ENCODE data around the gene DOCK4.

GRCh38 chr7:112135815-112136214 is 70.4 kb downstream of the DOCK4 start:
- TF ChIP-seq, protein P1, sequence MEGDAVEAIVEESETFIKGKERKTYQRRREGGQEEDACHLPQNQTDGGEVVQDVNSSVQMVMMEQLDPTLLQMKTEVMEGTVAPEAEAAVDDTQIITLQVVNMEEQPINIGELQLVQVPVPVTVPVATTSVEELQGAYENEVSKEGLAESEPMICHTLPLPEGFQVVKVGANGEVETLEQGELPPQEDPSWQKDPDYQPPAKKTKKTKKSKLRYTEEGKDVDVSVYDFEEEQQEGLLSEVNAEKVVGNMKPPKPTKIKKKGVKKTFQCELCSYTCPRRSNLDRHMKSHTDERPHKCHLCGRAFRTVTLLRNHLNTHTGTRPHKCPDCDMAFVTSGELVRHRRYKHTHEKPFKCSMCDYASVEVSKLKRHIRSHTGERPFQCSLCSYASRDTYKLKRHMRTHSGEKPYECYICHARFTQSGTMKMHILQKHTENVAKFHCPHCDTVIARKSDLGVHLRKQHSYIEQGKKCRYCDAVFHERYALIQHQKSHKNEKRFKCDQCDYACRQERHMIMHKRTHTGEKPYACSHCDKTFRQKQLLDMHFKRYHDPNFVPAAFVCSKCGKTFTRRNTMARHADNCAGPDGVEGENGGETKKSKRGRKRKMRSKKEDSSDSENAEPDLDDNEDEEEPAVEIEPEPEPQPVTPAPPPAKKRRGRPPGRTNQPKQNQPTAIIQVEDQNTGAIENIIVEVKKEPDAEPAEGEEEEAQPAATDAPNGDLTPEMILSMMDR (conservative IDR thresholded peaks at IDR 0.05; ENCODE audit: low read length): no peak
- no peak for TF ChIP-seq EZH2phosphoT487 (IDR thresholded peaks at IDR 0.05; ENCODE audit: borderline replicate concordance)
